HUDEP-2 (cell line): ENCODE results near the gene SPTBN1.
"Not testable (repeated sequence)": the region's sequence is repeated elsewhere in the genome, so short reads cannot be mapped to it uniquely, and the experiment has no call there.

Source experiments
- DNase-seq, 76 experiments: peaks; one replicate each; lab custom pipeline; 2025; ENCODE audit not compliant: unreplicated experiment in 76 of 76; lab: John Stamatoyannopoulos, UW

Gene SPTBN1

DNA sequence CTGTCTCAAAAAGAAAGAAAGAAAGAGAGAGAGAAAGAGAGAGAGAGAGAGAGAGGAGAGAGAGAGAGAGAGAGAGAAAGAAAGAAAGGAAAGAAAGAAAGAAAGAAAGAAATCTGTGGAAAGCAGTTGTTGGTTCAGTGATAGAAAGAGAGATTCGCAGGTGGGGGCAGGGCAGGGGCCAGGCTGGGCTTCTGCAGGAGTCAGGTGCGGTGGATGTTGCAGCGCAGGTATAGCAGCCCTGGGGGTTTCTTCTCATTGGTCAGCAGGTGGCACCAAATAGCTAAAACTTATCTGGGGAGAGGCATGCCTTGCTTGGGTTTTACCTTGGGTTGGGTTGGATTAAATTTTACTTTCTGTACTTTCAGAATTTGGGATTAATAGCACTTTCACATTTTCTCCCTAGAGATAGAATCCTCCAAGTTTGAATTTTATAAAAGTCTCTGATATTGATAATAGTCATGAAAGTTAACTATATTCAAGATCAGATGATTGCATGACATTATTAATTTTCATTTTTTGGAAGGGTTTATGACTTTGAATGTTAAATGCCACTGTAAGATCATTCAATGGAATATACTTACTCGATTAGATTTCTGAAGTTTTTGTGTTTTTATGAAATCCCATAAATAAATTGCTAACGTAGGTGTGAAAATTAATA lies 66.6 kb downstream of the SPTBN1 start:
- DNase-seq: peak in 31 of 76 experiments; percentile 3 to 48 (median 15)

DNA sequence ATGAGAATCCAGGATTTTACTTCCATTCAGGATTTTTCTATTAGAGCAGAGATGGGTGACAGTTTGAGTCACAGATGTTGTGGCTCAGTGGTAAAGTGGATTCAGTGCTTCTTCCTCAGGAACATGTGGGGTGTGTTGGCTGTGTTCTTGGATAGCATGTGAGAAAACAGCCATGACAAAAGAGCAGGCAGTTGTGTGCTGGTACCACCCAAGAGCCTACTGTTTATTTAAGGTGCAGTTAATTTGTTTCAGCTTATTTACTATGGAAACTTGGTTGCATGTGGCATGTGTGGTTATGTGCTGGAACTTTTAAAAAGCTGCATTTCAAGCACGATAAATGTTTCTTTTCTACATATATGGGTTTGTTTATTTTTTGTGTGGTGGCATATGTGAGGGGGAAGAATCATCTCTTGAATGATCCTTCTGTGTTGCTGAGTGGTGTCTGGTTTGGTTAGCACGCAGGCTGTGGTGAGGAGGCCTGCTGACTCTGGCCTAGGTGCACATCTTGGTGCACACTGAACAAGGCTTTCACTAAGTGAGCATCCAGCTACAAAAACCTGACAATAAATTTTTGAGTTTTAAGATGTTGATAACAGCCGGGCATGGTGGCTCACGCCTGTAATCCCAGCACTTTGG lies 67.3 kb downstream of the SPTBN1 start:
- DNase-seq: no peak

GRCh38 chr2:54524226-54524991 lies 68.3 kb downstream of the SPTBN1 start:
- DNase-seq: no peak

GRCh38 chr2:54525321-54525720 lies 69.2 kb downstream of the SPTBN1 start:
- no peak for DNase-seq

DNA sequence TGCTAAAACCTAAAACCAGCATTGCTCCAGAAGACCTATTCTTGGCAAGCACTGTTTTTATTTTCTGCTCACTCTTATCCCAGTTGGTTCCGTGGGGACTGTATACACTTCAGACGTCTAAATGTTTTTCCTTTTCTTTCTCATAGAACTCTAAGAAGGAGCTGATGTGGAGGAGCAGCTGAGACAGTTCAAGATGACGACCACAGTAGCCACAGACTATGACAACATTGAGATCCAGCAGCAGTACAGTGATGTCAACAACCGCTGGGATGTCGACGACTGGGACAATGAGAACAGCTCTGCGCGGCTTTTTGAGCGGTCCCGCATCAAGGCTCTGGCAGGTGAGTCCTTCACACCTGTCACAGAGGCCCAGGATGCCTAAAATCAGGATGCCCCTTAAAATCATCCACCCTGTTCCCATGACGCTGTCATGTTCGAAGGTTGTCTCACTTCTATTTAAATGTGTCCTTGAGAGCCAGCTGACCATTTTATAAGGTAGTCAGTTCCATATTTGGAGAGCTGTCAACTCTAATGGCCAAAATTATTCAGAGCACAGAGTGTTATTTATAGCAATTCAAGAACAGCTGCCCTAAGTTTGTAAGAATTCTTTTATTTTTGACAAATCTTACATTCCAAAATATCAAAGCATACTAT lies 70.2 kb downstream of the SPTBN1 start:
- no peak for DNase-seq

DNA sequence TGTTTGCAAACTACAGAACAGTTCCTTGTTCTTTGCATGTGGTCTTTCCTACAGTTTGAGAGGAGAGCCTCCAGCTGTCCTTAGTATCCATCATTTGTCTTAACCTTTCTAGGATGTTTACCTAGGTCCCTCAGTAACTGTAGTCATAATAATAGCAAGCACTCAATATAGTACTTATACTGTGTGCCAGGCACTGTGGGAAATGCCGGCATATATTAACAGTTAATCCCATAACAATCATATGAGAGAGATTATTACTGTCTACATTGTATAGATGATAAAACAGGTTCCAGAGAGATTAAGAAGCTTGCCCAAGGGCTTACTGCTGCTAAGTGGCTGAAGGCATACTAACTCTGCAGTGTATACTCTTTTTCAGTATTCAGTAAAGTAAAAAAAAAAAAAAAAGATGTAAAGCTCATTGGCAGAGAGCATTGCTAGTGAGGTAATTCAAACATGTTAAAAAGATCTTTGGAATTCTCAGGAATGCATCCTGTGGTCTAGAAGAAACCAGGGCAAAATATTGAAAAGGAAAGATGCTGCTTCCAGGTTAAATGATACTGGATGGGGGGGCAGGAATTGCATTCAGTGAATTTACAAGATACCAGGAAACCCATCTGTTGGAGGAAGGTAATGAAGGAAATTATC lies 72.3 kb downstream of the SPTBN1 start:
- DNase-seq: no peak

DNA sequence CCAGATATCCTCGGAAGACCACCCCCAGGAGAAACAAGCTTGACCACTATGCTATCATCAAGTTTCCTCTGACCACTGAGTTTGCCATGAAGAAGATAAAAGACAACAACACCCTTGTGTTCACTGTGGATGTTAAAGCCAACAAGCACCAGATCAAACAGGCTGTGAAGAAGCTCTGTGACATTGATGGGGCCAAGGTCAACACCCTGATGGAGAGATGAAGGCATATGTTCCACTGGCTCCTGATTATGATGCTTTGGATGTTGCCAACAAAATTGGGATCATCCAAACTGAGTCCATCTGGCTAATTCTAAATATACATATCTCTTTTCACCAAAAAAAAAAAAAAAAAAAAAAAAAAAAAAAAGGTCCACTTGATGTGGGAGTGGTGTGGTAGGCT lies 73.4 kb downstream of the SPTBN1 start:
- DNase-seq: not testable (repeated sequence)

- DNase-seq: no peak
Observed at GRCh38 chr2:54529935-54530334, 73.8 kb downstream of the SPTBN1 start.

GRCh38 chr2:54531558-54531957 lies 75.4 kb downstream of the SPTBN1 start:
- DNase-seq: no peak

DNA sequence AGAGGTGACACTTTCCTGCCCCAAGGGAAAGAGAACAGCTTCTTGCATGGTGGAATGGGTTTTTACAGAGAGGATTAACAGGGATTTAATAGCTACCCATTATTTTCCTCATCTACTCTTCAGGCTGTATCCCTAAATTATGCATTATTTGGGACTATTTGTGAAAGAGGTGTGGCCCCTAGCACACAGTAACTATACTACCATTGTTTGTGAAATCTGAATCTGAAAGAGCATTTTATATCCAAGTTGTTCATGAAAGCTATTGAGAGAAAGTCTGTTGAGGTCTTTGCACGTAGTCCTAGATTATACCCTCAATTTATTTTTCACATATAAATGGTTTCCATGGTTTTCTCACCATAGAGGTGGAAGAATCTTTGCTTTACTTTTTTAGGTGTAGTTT lies 78.1 kb downstream of the SPTBN1 start:
- no peak for DNase-seq

- no peak for DNase-seq
Observed at GRCh38 chr2:54534625-54535024, 78.5 kb downstream of the SPTBN1 start.

GRCh38 chr2:54535599-54536195 lies 79.6 kb downstream of the SPTBN1 start:
- no peak for DNase-seq

- no peak for DNase-seq
Observed at GRCh38 chr2:54536720-54537119, 80.6 kb downstream of the SPTBN1 start.

- no peak for DNase-seq
Observed at GRCh38 chr2:54538537-54538936, 82.4 kb downstream of the SPTBN1 start.

GRCh38 chr2:54539683-54540082 lies 83.6 kb downstream of the SPTBN1 start:
- no peak for DNase-seq

GRCh38 chr2:54540194-54540593 lies 84.1 kb downstream of the SPTBN1 start:
- no peak for DNase-seq

GRCh38 chr2:54541995-54542394 lies 85.9 kb downstream of the SPTBN1 start:
- DNase-seq: no peak

DNA sequence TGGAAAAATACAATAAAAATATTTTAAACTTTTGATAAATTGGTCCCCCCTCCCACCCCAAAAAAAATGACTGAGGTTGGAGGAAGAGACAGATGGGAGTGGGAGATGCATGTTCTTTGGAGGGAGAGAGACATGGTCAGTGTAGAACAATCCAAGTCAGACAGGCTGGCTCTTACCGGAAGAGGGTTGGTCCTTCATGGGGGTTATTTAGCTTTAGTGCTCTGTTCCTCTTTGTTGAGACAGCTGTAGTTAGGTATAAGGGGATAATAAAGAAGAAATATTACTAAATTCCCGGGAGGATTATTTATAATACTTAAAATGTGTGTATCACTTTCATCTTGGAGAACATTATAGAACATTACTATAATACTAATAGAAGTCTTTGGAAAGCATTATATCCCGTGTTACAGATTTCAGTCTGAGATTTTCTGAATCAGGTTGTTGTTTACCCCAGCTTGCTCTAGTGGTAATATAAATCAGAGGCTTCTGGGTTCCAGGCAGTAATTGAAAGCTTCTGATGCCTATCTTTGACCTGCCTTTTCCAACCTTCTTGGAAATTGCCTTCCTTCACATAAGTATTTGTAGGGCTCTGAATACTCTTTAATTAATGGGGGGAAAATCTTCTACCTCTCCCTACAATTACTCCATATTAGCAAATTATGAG lies 87.7 kb downstream of the SPTBN1 start:
- DNase-seq: no peak

DNA sequence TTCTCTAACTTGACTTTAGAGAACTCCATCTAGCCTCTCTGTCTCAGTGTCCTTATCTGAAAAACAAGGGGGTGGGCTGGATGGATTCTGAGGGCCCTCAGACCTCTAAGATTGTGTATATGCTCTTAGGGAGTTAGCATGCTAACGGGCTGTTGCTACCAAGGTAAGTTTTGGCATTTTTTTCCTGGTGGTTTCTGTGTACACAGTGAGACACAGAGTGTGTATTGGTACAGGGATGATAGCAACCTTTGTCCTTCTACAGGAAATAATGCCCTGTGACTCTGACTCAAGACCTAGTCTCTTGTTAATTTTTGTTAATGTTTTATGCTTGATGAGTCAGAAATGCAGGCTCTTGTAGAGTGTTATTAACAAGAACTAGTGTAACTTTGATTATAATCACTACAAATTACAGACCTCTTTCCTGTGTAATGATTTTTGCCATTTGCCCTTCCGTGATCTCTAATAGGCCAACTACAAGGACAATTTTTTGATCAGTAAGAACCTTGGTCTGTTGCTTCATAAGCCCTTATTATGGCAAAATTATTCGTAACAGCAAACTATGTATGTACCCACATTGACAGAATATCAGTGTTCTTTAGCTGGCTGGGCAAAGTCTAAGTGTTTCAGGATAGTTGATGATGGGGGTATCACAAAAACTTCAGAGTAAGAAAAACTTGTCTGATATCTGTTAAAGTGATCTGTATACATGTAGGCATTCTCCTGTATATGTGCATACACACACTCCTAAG lies 89.7 kb downstream of the SPTBN1 start:
- no peak for DNase-seq
